ENCODE data around the gene RAPGEF5.

Gene RAPGEF5

GRCh38 chr7:22356701-22357310 is at the start of gene RAPGEF5:
RAPGEF5 (minus strand) TSS chr7:22357154; CDS start chr7:22357060, 94 bp downstream.
- DNase-seq: no peak

GRCh38 chr7:22406715-22407114 is 49.8 kb upstream of the RAPGEF5 start:
- no peak for DNase-seq

- DNase-seq: no peak
These were observed 47.6 kb upstream of the RAPGEF5 start for GRCh38 chr7:22404421-22405023.

- no peak for DNase-seq
These were observed 46.4 kb upstream of the RAPGEF5 start for GRCh38 chr7:22403344-22403743.

- no peak for DNase-seq
These were observed 45.3 kb upstream of the RAPGEF5 start for GRCh38 chr7:22402250-22402649.

- DNase-seq: no peak
These were observed 44.1 kb upstream of the RAPGEF5 start for GRCh38 chr7:22400936-22401553.

GRCh38 chr7:22400150-22400814 is 43.3 kb upstream of the RAPGEF5 start:
- DNase-seq: no peak

- DNase-seq: no peak
These were observed 42.6 kb upstream of the RAPGEF5 start for GRCh38 chr7:22399546-22399945.

- DNase-seq: no peak
These were observed 42.1 kb upstream of the RAPGEF5 start for GRCh38 chr7:22399091-22399490.

GRCh38 chr7:22397981-22398380 is 41.0 kb upstream of the RAPGEF5 start:
- no peak for DNase-seq

- no peak for DNase-seq
These were observed 38.3 kb upstream of the RAPGEF5 start for GRCh38 chr7:22395222-22395621.

- no peak for DNase-seq
These were observed 37.8 kb upstream of the RAPGEF5 start for GRCh38 chr7:22394739-22395138.

- DNase-seq: no peak
These were observed 37.2 kb upstream of the RAPGEF5 start for GRCh38 chr7:22393913-22394729.

- no peak for DNase-seq
These were observed 33.6 kb upstream of the RAPGEF5 start for GRCh38 chr7:22390516-22390915.

- no peak for DNase-seq
These were observed 32.9 kb upstream of the RAPGEF5 start for GRCh38 chr7:22389892-22390291.

- no peak for DNase-seq
These were observed 30.6 kb upstream of the RAPGEF5 start for GRCh38 chr7:22387583-22387982.

- no peak for DNase-seq
These were observed 29.9 kb upstream of the RAPGEF5 start for GRCh38 chr7:22386865-22387264.

- no peak for DNase-seq
These were observed 29.4 kb upstream of the RAPGEF5 start for GRCh38 chr7:22386206-22386858.

- no peak for DNase-seq
These were observed 28.4 kb upstream of the RAPGEF5 start for GRCh38 chr7:22385326-22385725.

- no peak for DNase-seq
These were observed 23.4 kb upstream of the RAPGEF5 start for GRCh38 chr7:22380333-22380732.

- DNase-seq: no peak
These were observed 21.4 kb upstream of the RAPGEF5 start for GRCh38 chr7:22378199-22378980.

- no peak for DNase-seq
These were observed 20.7 kb upstream of the RAPGEF5 start for GRCh38 chr7:22377703-22378102.

All from inflammatory macrophage treated with lipopolysaccharide for 4 hours (primary cell).